HFFc6 (cell line): ENCODE measurements around the gene NDUFB2. TPM values are rescaled to one million over a fixed set of nuclear protein-coding genes. Genes with fewer than 3 reads are reported as not detected.
A peak's percentile ranks its signal among the peaks of the same experiment; 100 is the strongest.
"Not testable (repeated sequence)": the region's sequence is repeated elsewhere in the genome, so short reads cannot be mapped to it uniquely, and the experiment has no call there.

Experiments used
- DNase-seq: peaks from one replicate; pipeline ENCODE4 v3.0.0-alpha.2; 2018
- H3K27ac Mint-ChIP-seq: 2 replicates; pipeline ENCODE4 v1.8.0; 2020; ENCODE audit warnings: mild to moderate bottlenecking, mixed read lengths
- H3K27me3 Mint-ChIP-seq: 2 replicates; pipeline ENCODE4 v1.8.0; 2021; ENCODE audit warnings: mild to moderate bottlenecking, moderate library complexity, mixed read lengths; ENCODE audit not compliant: insufficient read depth
- H3K36me3 Mint-ChIP-seq: 2 replicates; pipeline ENCODE4 v1.8.0; 2021; ENCODE audit warnings: low read depth, mixed read lengths
- H3K4me1 Mint-ChIP-seq: 2 replicates; pipeline ENCODE4 v1.8.0; 2020; ENCODE audit warnings: low read depth, mixed read lengths
- H3K4me3 Mint-ChIP-seq: 2 replicates; pipeline ENCODE4 v1.8.0; 2020; ENCODE audit warnings: mild to moderate bottlenecking, moderate library complexity, mixed read lengths
- H3K9me3 Mint-ChIP-seq: 2 replicates; pipeline ENCODE4 v1.8.0; 2020; ENCODE audit warnings: mild to moderate bottlenecking, mixed read lengths
- total RNA-seq, 6 experiments: library from RNA; stranded (reverse); fragmentation: NEBNext Ultra II Directional; extraction: Animal tissue kit (Norgen Biotek cat#: 25700); gene quantifications; 2 replicates in 1 of 6; 3 replicates in 5 of 6; pipeline ENCODE4 v1.2.3, GENCODE V29; 2021
- TF ChIP-seq, protein P1 (sequence below): fragments of 200-600 bp; sonication (generic); IDR thresholded peaks from 2 replicates; pipeline ENCODE4 v1.5.0; 2021; ENCODE audit warnings: antibody characterized with exemption, mild to moderate bottlenecking

The NDUFB2 gene
- total RNA-seq, 6 experiments from 2014 or later = 176 to 254 (median 205) TPM

- peak; percentile 18 for DNase-seq
These were observed 36.7 kb upstream of the NDUFB2 start for GRCh38 chr7:140659856-140660255.

DNA sequence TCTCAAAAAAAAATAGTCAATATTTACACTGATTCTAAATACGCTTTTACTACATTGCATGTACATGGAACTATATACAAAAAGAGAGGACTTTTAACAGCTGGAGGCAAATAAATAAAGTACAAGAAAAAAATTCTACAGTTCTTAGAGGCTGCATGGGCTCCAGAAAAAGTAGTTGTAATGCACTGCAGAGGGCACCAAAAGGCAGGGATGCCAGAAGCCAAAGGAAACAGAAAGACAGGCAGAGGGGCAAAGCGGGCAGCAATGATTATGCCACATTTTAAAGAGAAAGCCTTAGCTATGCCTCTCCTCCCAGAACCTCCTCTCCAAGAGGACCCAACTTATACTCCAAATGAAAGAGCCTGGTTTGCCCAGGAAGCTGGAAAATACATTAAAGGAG is 35.4 kb upstream of the NDUFB2 start:
- peak overlapping the region; percentile 50 for H3K4me3 Mint-ChIP-seq
- H3K27ac Mint-ChIP-seq = no peak overlapping the region
- H3K27me3 Mint-ChIP-seq = peaks cover 26% of the 10 kb centered on the region
- TF ChIP-seq, protein P1, sequence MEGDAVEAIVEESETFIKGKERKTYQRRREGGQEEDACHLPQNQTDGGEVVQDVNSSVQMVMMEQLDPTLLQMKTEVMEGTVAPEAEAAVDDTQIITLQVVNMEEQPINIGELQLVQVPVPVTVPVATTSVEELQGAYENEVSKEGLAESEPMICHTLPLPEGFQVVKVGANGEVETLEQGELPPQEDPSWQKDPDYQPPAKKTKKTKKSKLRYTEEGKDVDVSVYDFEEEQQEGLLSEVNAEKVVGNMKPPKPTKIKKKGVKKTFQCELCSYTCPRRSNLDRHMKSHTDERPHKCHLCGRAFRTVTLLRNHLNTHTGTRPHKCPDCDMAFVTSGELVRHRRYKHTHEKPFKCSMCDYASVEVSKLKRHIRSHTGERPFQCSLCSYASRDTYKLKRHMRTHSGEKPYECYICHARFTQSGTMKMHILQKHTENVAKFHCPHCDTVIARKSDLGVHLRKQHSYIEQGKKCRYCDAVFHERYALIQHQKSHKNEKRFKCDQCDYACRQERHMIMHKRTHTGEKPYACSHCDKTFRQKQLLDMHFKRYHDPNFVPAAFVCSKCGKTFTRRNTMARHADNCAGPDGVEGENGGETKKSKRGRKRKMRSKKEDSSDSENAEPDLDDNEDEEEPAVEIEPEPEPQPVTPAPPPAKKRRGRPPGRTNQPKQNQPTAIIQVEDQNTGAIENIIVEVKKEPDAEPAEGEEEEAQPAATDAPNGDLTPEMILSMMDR = peak; percentile 50
- H3K9me3 Mint-ChIP-seq = no peaks in the 10 kb centered on the region
- H3K36me3 Mint-ChIP-seq = no peaks in the 10 kb centered on the region
- peaks cover 20% of the 10 kb centered on the region for H3K4me1 Mint-ChIP-seq
- no peak for DNase-seq

More at GRCh38 chr7:140659856-140660255, 36.7 kb upstream of the NDUFB2 start:
- Mint-ChIP-seq H3K36me3 (no peaks in the 10 kb centered on the region), H3K4me3 (no peak overlapping the region), H3K27me3 (peaks cover 17% of the 10 kb centered on the region), H3K27ac (no peak overlapping the region), H3K9me3 (no peaks in the 10 kb centered on the region), H3K4me1 (peaks cover 26% of the 10 kb centered on the region)
- TF ChIP-seq, protein P1 = no peak

GRCh38 chr7:140662938-140663337 is 33.6 kb upstream of the NDUFB2 start:
- not testable (repeated sequence) for H3K4me3 Mint-ChIP-seq, DNase-seq, H3K27ac Mint-ChIP-seq, H3K9me3 Mint-ChIP-seq, H3K4me1 Mint-ChIP-seq, H3K36me3 Mint-ChIP-seq
- peaks cover 30% of the 10 kb centered on the region for H3K27me3 Mint-ChIP-seq

GRCh38 chr7:140667476-140667875 is 29.0 kb upstream of the NDUFB2 start:
- no peak for DNase-seq
- no peaks in the 10 kb centered on the region for H3K9me3 Mint-ChIP-seq
- TF ChIP-seq, protein P1 = no peak
- H3K4me3 Mint-ChIP-seq = no peak overlapping the region
- H3K27me3 Mint-ChIP-seq = peaks cover 21% of the 10 kb centered on the region
- peaks cover 5% of the 10 kb centered on the region; the same call in 1 of the 2 replicates for H3K4me1 Mint-ChIP-seq
- H3K27ac Mint-ChIP-seq = no peak overlapping the region
- no peaks in the 10 kb centered on the region for H3K36me3 Mint-ChIP-seq

- no peak overlapping the region for H3K4me3 Mint-ChIP-seq
- no peaks in the 10 kb centered on the region for H3K9me3 Mint-ChIP-seq
- H3K4me1 Mint-ChIP-seq = peaks cover 8% of the 10 kb centered on the region
- peaks cover 21% of the 10 kb centered on the region for H3K27me3 Mint-ChIP-seq
- no peak for DNase-seq
- H3K36me3 Mint-ChIP-seq = no peaks in the 10 kb centered on the region
- no peak overlapping the region for H3K27ac Mint-ChIP-seq
- TF ChIP-seq, protein P1 = no peak
These were observed 27.9 kb upstream of the NDUFB2 start for GRCh38 chr7:140668641-140669040.

DNA sequence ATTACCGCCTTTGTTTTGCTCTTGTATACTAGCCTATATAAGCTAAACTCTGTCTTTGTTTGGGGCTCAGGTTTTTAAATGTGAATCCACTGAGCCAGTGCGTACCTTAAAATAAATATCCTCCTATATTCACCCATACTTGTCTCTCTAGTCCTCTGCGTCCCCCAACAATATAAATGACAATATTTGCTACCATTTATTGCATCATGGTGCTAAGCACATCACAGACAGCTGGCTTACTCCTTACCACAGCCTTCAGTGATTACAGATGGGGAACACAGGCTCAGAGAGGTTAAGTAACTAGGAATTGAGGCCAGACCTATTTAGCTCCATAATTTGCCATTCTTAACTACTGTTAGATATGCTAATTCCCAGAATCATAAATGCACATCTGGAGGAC is 27.2 kb upstream of the NDUFB2 start:
- H3K4me1 Mint-ChIP-seq = peaks cover 15% of the 10 kb centered on the region

DNA sequence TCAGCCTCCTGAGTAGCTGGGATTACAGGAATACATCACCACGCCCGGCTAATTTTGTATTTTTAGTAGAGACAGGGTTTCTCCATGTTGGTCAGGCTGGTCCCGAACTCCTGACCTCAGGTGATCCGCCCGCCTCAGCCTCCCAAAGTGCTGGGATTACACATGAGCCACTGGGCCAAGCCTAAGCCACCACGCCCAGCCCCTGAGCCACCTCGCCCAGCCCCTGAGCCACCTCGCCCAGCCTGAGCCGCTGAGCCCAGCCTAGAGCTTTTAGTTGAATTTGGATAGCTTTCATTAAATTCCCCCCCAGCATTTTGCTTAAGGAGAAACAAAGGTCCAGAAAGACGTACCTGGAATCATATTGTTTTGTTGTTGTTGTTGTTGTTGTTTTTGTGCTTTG is 26.6 kb upstream of the NDUFB2 start:
- not testable (repeated sequence) for H3K9me3 Mint-ChIP-seq, H3K36me3 Mint-ChIP-seq, H3K4me3 Mint-ChIP-seq, DNase-seq, H3K27ac Mint-ChIP-seq
- peaks cover 20% of the 10 kb centered on the region for H3K4me1 Mint-ChIP-seq
- peaks cover 15% of the 10 kb centered on the region for H3K27me3 Mint-ChIP-seq

More for the DNA sequence above, 27.2 kb upstream of the NDUFB2 start:
- Mint-ChIP-seq H3K27ac (no peak overlapping the region), H3K4me3 (no peak overlapping the region), H3K36me3 (no peaks in the 10 kb centered on the region), H3K9me3 (no peaks in the 10 kb centered on the region), H3K27me3 (peaks cover 18% of the 10 kb centered on the region)
- TF ChIP-seq, protein P1 = no peak
- no peak for DNase-seq
